Tibial artery (tissue), 4 donors: ENCODE results near the gene TAF8.

Source experiments
- DNase-seq, 2 donors: peaks; one replicate each; pipeline ENCODE4 v3.0.0-alpha.2; 2019
- H3K27ac ChIP-seq, 2 donors: fragments of 200-600 bp; sonication (generic) in 1 of 2; 1 replicate in 1 of 2; 2 replicates in 1 of 2; pipeline ENCODE4 v1.5.1; 2018 to 2019; ENCODE audit warnings: mild to moderate bottlenecking in 1 of 2
- H3K27me3 ChIP-seq, 2 donors: fragments of 200-600 bp; sonication (generic) in 1 of 2; one replicate each; pipeline versions ENCODE4 v1.5.1 to v1.6.0; 2016 to 2019
- H3K36me3 ChIP-seq, 3 donors: fragments of 200-600 bp; sonication (generic) in 2 of 3; one replicate each; pipeline ENCODE4 v1.5.1; 2016 to 2019; ENCODE audit warnings: mild to moderate bottlenecking in 2 of 3
- H3K4me1 ChIP-seq, 4 donors: fragments of 200-600 bp; sonication (generic) in 2 of 4; 1 replicate in 3 of 4; 2 replicates in 1 of 4; pipeline ENCODE4 v1.5.1; 2016 to 2019
- H3K4me3 ChIP-seq, 2 donors: fragments of 200-600 bp; sonication (generic) in 1 of 2; 1 replicate in 1 of 2; 2 replicates in 1 of 2; pipeline ENCODE4 v1.5.1; 2018 to 2019; ENCODE audit warnings: mild to moderate bottlenecking in 2 of 2
- H3K9me3 ChIP-seq, 3 donors: fragments of 200-600 bp; sonication (generic) in 1 of 3; one replicate each; pipeline ENCODE4 v1.5.1; 2016 to 2019
- CTCF ChIP-seq, 2 experiments: fragments of 200-600 bp in 1 of 2; fragments of 450-650 bp in 1 of 2; IDR thresholded peaks; one replicate each; pipeline ENCODE4 v1.5.1; 2017 to 2019; ENCODE audit warnings: antibody characterized with exemption in 2 of 2, mild to moderate bottlenecking in 1 of 2, moderate library complexity in 1 of 2
- intact Hi-C: fragments of 100-400 bp; cut with DNase I; formaldehyde crosslinking; loops from one replicate; pipeline ENCODE4 v1.15.0; 2023; ENCODE audit warnings: low total_unique reads

TAF8 gene

GRCh38 chr6:42059743-42060142 lies 9.4 kb downstream of the TAF8 start:
- intact Hi-C loops: no loop called here
- DNase-seq: no peak
- H3K36me3 ChIP-seq: peaks cover 74 to 96% (median 94%) of the 10 kb centered on the region in 3 donors

GRCh38 chr6:42066156-42066675 lies 15.9 kb downstream of the TAF8 start:
- Histone ChIP-seq H3K4me3 (no peak overlapping the region), H3K27ac (no peak overlapping the region), H3K27me3 (no peaks in the 10 kb centered on the region), H3K9me3 (no peaks in the 10 kb centered on the region), H3K4me1 (no peaks in the 10 kb centered on the region), H3K36me3 (peaks cover 75 to 95% (median 93%) of the 10 kb centered on the region in 3 donors)
- intact Hi-C loops: no loop called here
- no peak for DNase-seq
- no peak for TF ChIP-seq CTCF (IDR thresholded peaks at IDR 0.05)

More at GRCh38 chr6:42059743-42060142, 9.4 kb downstream of the TAF8 start:
- TF ChIP-seq CTCF (IDR thresholded peaks at IDR 0.05): no peak
- Histone ChIP-seq H3K9me3 (no peaks in the 10 kb centered on the region), H3K4me1 (no peaks in the 10 kb centered on the region), H3K27me3 (no peaks in the 10 kb centered on the region), H3K4me3 (no peak overlapping the region), H3K27ac (no peak overlapping the region)

- intact Hi-C loops: no loop called here
Measured at GRCh38 chr6:42068173-42068572, 17.8 kb downstream of the TAF8 start.

GRCh38 chr6:42068872-42069522 lies 18.7 kb downstream of the TAF8 start:
- TF ChIP-seq CTCF (IDR thresholded peaks at IDR 0.05): no peak
- Histone ChIP-seq H3K27ac (no peak overlapping the region), H3K27me3 (no peaks in the 10 kb centered on the region), H3K4me1 (no peaks in the 10 kb centered on the region), H3K4me3 (no peak overlapping the region), H3K36me3 (peaks cover 87 to 99% (median 95%) of the 10 kb centered on the region in 3 donors), H3K9me3 (no peaks in the 10 kb centered on the region)
- intact Hi-C loops: no loop called here
- no peak for DNase-seq

More at GRCh38 chr6:42068173-42068572, 17.8 kb downstream of the TAF8 start:
- no peak for TF ChIP-seq CTCF (IDR thresholded peaks at IDR 0.05)
- H3K36me3 ChIP-seq: peaks cover 92 to 99% (median 95%) of the 10 kb centered on the region in 3 donors
- no peak for DNase-seq
- no peaks in the 10 kb centered on the region for H3K27me3 ChIP-seq
- no peak overlapping the region for H3K4me3 ChIP-seq
- no peak overlapping the region for H3K27ac ChIP-seq
- no peaks in the 10 kb centered on the region for H3K4me1 ChIP-seq
- no peaks in the 10 kb centered on the region for H3K9me3 ChIP-seq

- H3K4me1 ChIP-seq: no peaks in the 10 kb centered on the region
- DNase-seq: no peak
- H3K27me3 ChIP-seq: no peaks in the 10 kb centered on the region
- peaks cover 69 to 98% (median 83%) of the 10 kb centered on the region in 3 donors for H3K36me3 ChIP-seq
- no peak for TF ChIP-seq CTCF (IDR thresholded peaks at IDR 0.05)
- intact Hi-C loops: loop anchor here (5.0 to 10.0 kb wide), 2 partner anchors 95 to 143 kb away; partner anchors contain the start of gene MRPS10
- H3K9me3 ChIP-seq: no peaks in the 10 kb centered on the region
- no peak overlapping the region for H3K4me3 ChIP-seq
- no peak overlapping the region for H3K27ac ChIP-seq
Measured at GRCh38 chr6:42071881-42072583, 21.7 kb downstream of the TAF8 start.
